Breast epithelium (tissue), 4 donors: Measurements from ENCODE around the gene TPI1. TPM values are rescaled to one million over a fixed set of nuclear protein-coding genes. Genes with fewer than 3 reads are reported as not detected.
"Not testable (repeated sequence)": the region's sequence is repeated elsewhere in the genome, so short reads cannot be mapped to it uniquely, and the experiment has no call there.

Experiments used
- DNase-seq, 2 donors: peaks; one replicate each; pipeline ENCODE4 v3.0.0-alpha.2; 2019; ENCODE audit warnings: low spot score in 2 of 2
- H3K27ac ChIP-seq, 2 donors: fragments of 200-600 bp; sonication (generic) in 1 of 2; one replicate each; pipeline ENCODE4 v1.5.1; 2016 to 2019; ENCODE audit warnings: mild to moderate bottlenecking in 1 of 2
- H3K27me3 ChIP-seq, 2 donors: fragments of 200-600 bp; sonication (generic) in 1 of 2; one replicate each; pipeline versions ENCODE4 v1.5.1 to v1.6.0; 2017 to 2019; ENCODE audit warnings: control low read depth in 1 of 2, mild to moderate bottlenecking in 1 of 2
- H3K36me3 ChIP-seq: fragments of 200-600 bp; one replicate; pipeline ENCODE4 v1.5.1; 2019
- H3K4me1 ChIP-seq, 2 donors: fragments of 200-600 bp; sonication (generic); one replicate each; pipeline ENCODE4 v1.5.1; 2016 to 2019; ENCODE audit warnings: control low read depth in 1 of 2
- H3K4me3 ChIP-seq, 3 donors: fragments of 200-600 bp; sonication (generic); 1 replicate in 2 of 3; 2 replicates in 1 of 3; pipeline ENCODE4 v1.5.1; 2016 to 2019; ENCODE audit warnings: mild to moderate bottlenecking in 3 of 3, moderate library complexity in 2 of 3
- H3K9me3 ChIP-seq, 2 donors: fragments of 200-600 bp; sonication (generic) in 1 of 2; one replicate each; pipeline ENCODE4 v1.5.1; 2016 to 2019; ENCODE audit warnings: control low read depth in 1 of 2
- CTCF ChIP-seq, 3 donors: fragments of 450-650 bp; IDR thresholded peaks; one replicate each; pipeline ENCODE4 v1.5.1; 2016 to 2017; ENCODE audit warnings: antibody characterized with exemption in 3 of 3, mild to moderate bottlenecking in 3 of 3, moderate library complexity in 3 of 3
- POLR2A ChIP-seq: fragments of 450-650 bp; IDR thresholded peaks from one replicate; pipeline ENCODE4 v1.6.1; 2016; ENCODE audit warnings: antibody characterized with exemption, mild to moderate bottlenecking, moderate library complexity
- POLR2AphosphoS5 ChIP-seq, 3 donors: sonication (generic); formaldehyde crosslinking; IDR thresholded peaks; one replicate each; pipeline ENCODE4 v1.6.1; 2017; ENCODE audit warnings: antibody characterized with exemption in 3 of 3
- intact Hi-C: fragments of 100-400 bp; cut with DNase I; formaldehyde crosslinking; loops from one replicate; pipeline ENCODE4 v1.15.1; 2023; ENCODE audit warnings: low total_unique reads
- total RNA-seq, 3 donors: library from RNA; depleted of rRNA; stranded (reverse); fragments of >200 nt; gene quantifications; one replicate each; pipeline ENCODE4 v1.1.0, GENCODE V29; 2016

Gene TPI1
- total RNA-seq, 3 donors from 2014 or later: 297 to 386 (median 351) TPM

GRCh38 chr12:6873094-6874014 lies 6.0 kb downstream of the TPI1 start, which contains the start of gene SPSB2:
SPSB2 (minus strand) TSS chr12:6873303; CDS start chr12:6872901, 402 bp downstream.
- Histone ChIP-seq H3K27me3 (no peaks in the 10 kb centered on the region), H3K4me1 (peaks cover 5 to 25% of the 10 kb centered on the region in 2 donors), H3K9me3 (no peaks in the 10 kb centered on the region), H3K27ac (peak within 1 kb of the TSS; percentile 78 to 94), H3K36me3 (no peaks in the 10 kb centered on the region), H3K4me3 (peak within 1 kb of the TSS; percentile 70 to 84 (median 72))
- peak; percentile 33 to 55 (median 40) for TF ChIP-seq POLR2AphosphoS5 (IDR thresholded peaks at IDR 0.05)
- TF ChIP-seq CTCF (IDR thresholded peaks at IDR 0.05): peak in 1 of 3 donors; percentile 3
- TF ChIP-seq POLR2A: no peak
- peak; percentile 92 to 95 for DNase-seq
- intact Hi-C loops: loop anchor here (5.0 kb wide), 1 partner anchor 666 kb away; no protein-coding TSS in a partner anchor

GRCh38 chr12:6874015-6874368 lies 6.7 kb downstream of the TPI1 start:
- H3K9me3 ChIP-seq, H3K27me3 ChIP-seq, DNase-seq, H3K36me3 ChIP-seq: not testable (repeated sequence)
- intact Hi-C loops: loop anchor here (5.0 kb wide), 1 partner anchor 667 kb away; no protein-coding TSS in a partner anchor
- Histone ChIP-seq H3K4me1 (peaks cover 5 to 18% of the 10 kb centered on the region in 2 donors), H3K4me3 (peak overlapping the region; percentile 70 to 84 (median 72)), H3K27ac (peak overlapping the region; percentile 78 to 94)

- intact Hi-C loops, H3K4me1 ChIP-seq, H3K27ac ChIP-seq, H3K4me3 ChIP-seq, H3K9me3 ChIP-seq, H3K27me3 ChIP-seq, H3K36me3 ChIP-seq, DNase-seq: not testable (repeated sequence)
Observed at GRCh38 chr12:6879824-6880223, 12.5 kb downstream of the TPI1 start.

GRCh38 chr12:6883252-6883651 lies 15.9 kb downstream of the TPI1 start:
- no peaks in the 10 kb centered on the region for H3K4me1 ChIP-seq
- H3K36me3 ChIP-seq: no peaks in the 10 kb centered on the region
- DNase-seq: no peak
- intact Hi-C loops: no loop called here
- H3K27me3 ChIP-seq: no peaks in the 10 kb centered on the region
- TF ChIP-seq CTCF (IDR thresholded peaks at IDR 0.05): no peak
- TF ChIP-seq POLR2AphosphoS5 (IDR thresholded peaks at IDR 0.05): no peak
- no peak for TF ChIP-seq POLR2A
- no peaks in the 10 kb centered on the region for H3K9me3 ChIP-seq
- no peak overlapping the region for H3K27ac ChIP-seq
- H3K4me3 ChIP-seq: no peak overlapping the region

DNA sequence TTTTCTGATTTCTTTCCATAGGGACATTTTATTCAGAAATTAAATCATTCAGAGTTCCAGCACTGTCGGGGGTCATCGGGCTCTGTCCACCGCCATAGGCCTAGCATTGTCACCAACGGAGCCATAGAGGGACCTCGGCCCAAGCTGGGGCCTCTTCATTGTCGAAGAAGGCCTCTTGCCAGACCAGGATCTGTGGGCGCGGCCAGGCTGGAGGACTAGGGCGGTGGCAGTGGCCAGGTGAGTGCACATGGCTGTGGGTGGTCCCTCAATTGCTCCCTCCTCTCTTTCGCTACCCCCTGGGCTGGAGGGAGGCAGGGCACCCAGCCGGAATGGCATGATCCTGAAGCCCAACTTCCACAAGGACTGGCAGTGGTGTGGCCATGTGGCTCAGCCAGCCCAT lies 16.4 kb downstream of the TPI1 start:
- no peak for TF ChIP-seq POLR2AphosphoS5 (IDR thresholded peaks at IDR 0.05)
- TF ChIP-seq CTCF (IDR thresholded peaks at IDR 0.05): no peak
- no peak for TF ChIP-seq POLR2A
- no peak overlapping the region for H3K4me3 ChIP-seq
- no peaks in the 10 kb centered on the region for H3K36me3 ChIP-seq
- no peak overlapping the region for H3K27ac ChIP-seq
- intact Hi-C loops: no loop called here
- DNase-seq: no peak
- H3K4me1 ChIP-seq: no peaks in the 10 kb centered on the region
- no peaks in the 10 kb centered on the region for H3K27me3 ChIP-seq
- no peaks in the 10 kb centered on the region for H3K9me3 ChIP-seq

DNA sequence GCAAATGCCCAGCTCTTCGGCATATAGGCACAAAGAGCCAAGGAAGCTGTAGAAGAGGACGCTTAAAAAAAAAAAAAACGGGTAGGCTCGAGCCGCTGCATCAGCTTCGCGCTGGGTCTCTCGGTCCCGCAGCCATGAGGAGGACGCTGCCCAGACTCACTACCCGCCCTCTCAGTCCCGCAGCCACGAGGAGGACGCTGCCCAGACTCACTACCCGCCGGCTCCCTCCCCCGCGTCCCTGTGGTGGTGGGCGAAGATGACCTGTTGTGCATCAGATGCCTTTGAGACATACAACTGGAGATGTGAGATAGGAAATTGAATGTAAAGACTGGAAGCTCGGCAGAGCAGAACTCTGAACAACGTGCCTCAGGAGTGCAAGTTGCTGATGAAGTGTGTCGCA lies 17.2 kb downstream of the TPI1 start:
- Histone ChIP-seq H3K4me1 (no peaks in the 10 kb centered on the region), H3K27ac (no peak overlapping the region), H3K27me3 (no peaks in the 10 kb centered on the region), H3K36me3 (no peaks in the 10 kb centered on the region), H3K4me3 (no peak overlapping the region), H3K9me3 (no peaks in the 10 kb centered on the region)
- no peak for TF ChIP-seq CTCF (IDR thresholded peaks at IDR 0.05)
- TF ChIP-seq POLR2A: no peak
- TF ChIP-seq POLR2AphosphoS5 (IDR thresholded peaks at IDR 0.05): no peak
- intact Hi-C loops: no loop called here
- no peak for DNase-seq

DNA sequence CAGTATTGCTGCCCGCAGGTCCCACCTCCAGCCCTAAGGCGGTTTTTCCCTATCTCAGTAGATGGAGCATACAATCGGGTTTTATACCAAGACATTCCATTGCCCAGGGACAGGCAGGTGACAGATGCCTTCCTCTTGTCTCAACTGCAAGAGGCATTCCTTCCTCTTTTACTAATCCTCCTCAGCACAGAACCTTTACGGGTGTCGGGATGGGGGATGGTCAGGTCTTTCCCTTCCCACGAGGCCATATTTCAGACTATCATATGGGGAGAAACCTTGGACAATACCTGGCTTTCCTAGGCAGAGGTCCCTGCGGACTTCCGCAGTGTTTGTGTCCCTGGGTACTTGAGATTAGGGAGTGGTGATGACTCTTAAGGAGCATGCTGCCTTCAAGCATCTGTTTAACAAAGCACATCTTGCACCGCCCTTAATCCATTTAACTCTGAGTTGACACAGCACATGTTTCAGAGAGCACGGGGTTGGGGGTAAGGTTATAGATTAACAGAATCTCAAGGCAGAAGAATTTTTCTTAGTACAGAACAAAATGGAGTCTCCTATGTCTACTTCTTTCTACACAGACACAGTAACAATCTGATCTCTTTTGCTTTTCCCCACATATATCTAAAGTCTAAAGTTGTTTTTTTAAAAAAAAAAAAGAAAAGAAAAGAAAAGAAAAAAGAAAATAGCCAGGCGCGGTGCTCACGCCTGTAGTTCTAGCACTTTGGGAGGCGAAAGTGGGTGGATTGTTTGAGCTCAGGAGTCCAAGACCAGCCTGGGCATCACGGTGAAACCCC lies 19.1 kb downstream of the TPI1 start:
- H3K36me3 ChIP-seq, H3K27ac ChIP-seq, intact Hi-C loops, H3K4me3 ChIP-seq, H3K27me3 ChIP-seq, H3K4me1 ChIP-seq, H3K9me3 ChIP-seq, DNase-seq: not testable (repeated sequence)
